Caco-2 (cell line): ENCODE results near the gene SLMAP. TPM values are rescaled to one million over a fixed set of nuclear protein-coding genes. Genes with fewer than 3 reads are reported as not detected.
A peak's percentile ranks its signal among the peaks of the same experiment; 100 is the strongest.

Source experiments
- BruUV-seq: library from RNA; stranded (reverse); fragments of 400-500 nt; replicated peaks from 2 replicates; lab custom pipeline; 2021; lab: Mats Ljungman, UMichigan
- CTCF ChIA-PET: fragments of 300-600 bp; sonication (Branson Sonifier 250); formaldehyde crosslinking; loops from one replicate; lab custom pipeline; 2022; ENCODE audit warnings: antibody characterized with exemption; lab: Charles Lee
- POLR2A ChIA-PET: fragments of 300-600 bp; sonication (Branson Sonifier 250); formaldehyde crosslinking; loops from one replicate; lab custom pipeline; 2022; ENCODE audit warnings: antibody characterized with exemption; lab: Charles Lee
- DNase-seq, 2 experiments: peaks; one replicate each; pipeline versions ENCODE4 v3.0.0 to v3.0.0-alpha.2; 2020 to 2022
- H3K27me3 ChIP-seq: replicated peaks from 2 replicates; pipeline ENCODE4 v1.6.0; 2011; ENCODE audit warnings: low read length; ENCODE audit not compliant: control insufficient read depth, insufficient read depth
- H3K36me3 ChIP-seq: 2 replicates; pipeline ENCODE4 v1.5.1; 2011; ENCODE audit warnings: low read length; ENCODE audit not compliant: control insufficient read depth, insufficient read depth
- H3K4me1 ChIP-seq: fragments of 250-450 bp; sonication (Bioruptor Pico); 2 replicates; pipeline ENCODE4 v1.5.1; 2020; ENCODE audit warnings: mild to moderate bottlenecking
- H3K4me3 ChIP-seq: 2 replicates; pipeline ENCODE4 v1.5.1; 2011; ENCODE audit warnings: low read depth, mild to moderate bottlenecking, control low read depth, low read length
- H3K9me3 ChIP-seq: fragments of 250-450 bp; sonication (Bioruptor Pico); 2 replicates; pipeline ENCODE4 v1.5.1; 2020; ENCODE audit warnings: mild to moderate bottlenecking, moderate library complexity
- H3K27ac Mint-ChIP-seq: one replicate; pipeline ENCODE4 v1.8.0; 2022; ENCODE audit warnings: mixed read lengths; ENCODE audit not compliant: unreplicated experiment
- H3K27me3 Mint-ChIP-seq: one replicate; pipeline ENCODE4 v1.8.0; 2022; ENCODE audit warnings: mixed read lengths; ENCODE audit not compliant: insufficient read depth, unreplicated experiment
- H3K36me3 Mint-ChIP-seq: one replicate; pipeline ENCODE4 v1.8.0; 2022; ENCODE audit warnings: mild to moderate bottlenecking, mixed read lengths; ENCODE audit not compliant: insufficient read depth, unreplicated experiment
- H3K4me1 Mint-ChIP-seq: one replicate; pipeline ENCODE4 v1.8.0; 2022; ENCODE audit warnings: low read depth, mixed read lengths; ENCODE audit not compliant: unreplicated experiment
- H3K4me3 Mint-ChIP-seq: one replicate; pipeline ENCODE4 v1.8.0; 2022; ENCODE audit warnings: mild to moderate bottlenecking, moderate library complexity, mixed read lengths; ENCODE audit not compliant: unreplicated experiment
- H3K9me3 Mint-ChIP-seq: one replicate; pipeline ENCODE4 v1.8.0; 2022; ENCODE audit warnings: mixed read lengths; ENCODE audit not compliant: unreplicated experiment
- intact Hi-C: fragments of 100-400 bp; cut with micrococcal nuclease; formaldehyde crosslinking; loops from one replicate; pipeline ENCODE4 v1.10.0; 2022; ENCODE audit not compliant: unreplicated experiment
- total RNA-seq: library from RNA; stranded (reverse); gene quantifications from 2 replicates; pipeline ENCODE4 v1.2.3, GENCODE V29; 2022
- TF ChIP-seq, protein P1 (sequence below), 2 experiments: fragments of 200-600 bp in 1 of 2; IDR thresholded peaks; 1 replicate in 1 of 2; 2 replicates in 1 of 2; pipeline versions ENCODE4 v1.5.1 to v1.8.0; 2011 to 2022; ENCODE audit warnings: antibody characterized with exemption in 1 of 2, control low read depth in 1 of 2, inconsistent platforms in 1 of 2, low read depth in 1 of 2, low read length in 1 of 2, mild to moderate bottlenecking in 1 of 2, moderate library complexity in 1 of 2; ENCODE audit not compliant: insufficient read depth in 1 of 2, severe bottlenecking in 1 of 2, unreplicated experiment in 1 of 2

The SLMAP gene
- total RNA-seq, 1 experiment from 2014 or later, result 136 TPM

DNA sequence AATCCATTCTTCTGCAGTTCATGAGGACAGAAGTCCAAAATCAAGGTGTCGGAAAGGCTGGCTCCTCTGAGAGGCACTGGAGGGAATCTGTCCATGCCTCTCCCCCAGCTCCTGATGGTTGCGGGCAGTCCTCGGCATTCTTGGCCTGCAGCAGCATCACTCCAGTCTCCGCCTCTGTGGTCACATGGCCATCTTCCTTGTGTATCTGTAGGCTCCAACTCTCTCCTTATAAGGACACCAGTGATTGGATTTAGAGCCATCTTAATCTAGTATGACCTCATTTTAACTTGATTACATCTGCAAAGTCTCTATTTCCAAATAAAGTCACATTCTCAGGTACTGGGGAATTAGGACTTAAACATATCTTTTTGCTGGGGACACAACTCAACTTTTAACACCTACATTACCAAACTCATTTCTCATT is 196.1 kb downstream of the SLMAP start:
- Histone ChIP-seq H3K36me3 (no peaks in the 10 kb centered on the region), H3K4me3 (no peak overlapping the region), H3K27me3 (no peaks in the 10 kb centered on the region), H3K4me1 (peaks cover 27% of the 10 kb centered on the region), H3K9me3 (no peaks in the 10 kb centered on the region)
- Mint-ChIP-seq H3K4me1 (peaks cover 29% of the 10 kb centered on the region), H3K36me3 (peaks cover 24% of the 10 kb centered on the region), H3K9me3 (no peaks in the 10 kb centered on the region), H3K27me3 (no peaks in the 10 kb centered on the region), H3K4me3 (no peak overlapping the region), H3K27ac (peak overlapping the region; percentile 61)
- BruUV-seq, result no TSS peak
- POLR2A ChIA-PET, result interaction anchor here (0.8 kb wide), 1 partner anchor 40 kb away, joined by 3 read pairs; no protein-coding TSS in a partner anchor
- TF ChIP-seq, protein P1, sequence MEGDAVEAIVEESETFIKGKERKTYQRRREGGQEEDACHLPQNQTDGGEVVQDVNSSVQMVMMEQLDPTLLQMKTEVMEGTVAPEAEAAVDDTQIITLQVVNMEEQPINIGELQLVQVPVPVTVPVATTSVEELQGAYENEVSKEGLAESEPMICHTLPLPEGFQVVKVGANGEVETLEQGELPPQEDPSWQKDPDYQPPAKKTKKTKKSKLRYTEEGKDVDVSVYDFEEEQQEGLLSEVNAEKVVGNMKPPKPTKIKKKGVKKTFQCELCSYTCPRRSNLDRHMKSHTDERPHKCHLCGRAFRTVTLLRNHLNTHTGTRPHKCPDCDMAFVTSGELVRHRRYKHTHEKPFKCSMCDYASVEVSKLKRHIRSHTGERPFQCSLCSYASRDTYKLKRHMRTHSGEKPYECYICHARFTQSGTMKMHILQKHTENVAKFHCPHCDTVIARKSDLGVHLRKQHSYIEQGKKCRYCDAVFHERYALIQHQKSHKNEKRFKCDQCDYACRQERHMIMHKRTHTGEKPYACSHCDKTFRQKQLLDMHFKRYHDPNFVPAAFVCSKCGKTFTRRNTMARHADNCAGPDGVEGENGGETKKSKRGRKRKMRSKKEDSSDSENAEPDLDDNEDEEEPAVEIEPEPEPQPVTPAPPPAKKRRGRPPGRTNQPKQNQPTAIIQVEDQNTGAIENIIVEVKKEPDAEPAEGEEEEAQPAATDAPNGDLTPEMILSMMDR (IDR thresholded peaks at IDR 0.05; ENCODE audit: insufficient read depth in 1 of 2, low read depth in 1 of 2, low read length in 1 of 2, severe bottlenecking in 1 of 2, unreplicated experiment in 1 of 2), result no peak
- CTCF ChIA-PET, result interaction anchor here (1.4 kb wide), 1 partner anchor 10 kb away, joined by 4 read pairs; no protein-coding TSS in a partner anchor
- intact Hi-C loops, result no loop called here
- peak; percentile 60 to 86 for DNase-seq

DNA sequence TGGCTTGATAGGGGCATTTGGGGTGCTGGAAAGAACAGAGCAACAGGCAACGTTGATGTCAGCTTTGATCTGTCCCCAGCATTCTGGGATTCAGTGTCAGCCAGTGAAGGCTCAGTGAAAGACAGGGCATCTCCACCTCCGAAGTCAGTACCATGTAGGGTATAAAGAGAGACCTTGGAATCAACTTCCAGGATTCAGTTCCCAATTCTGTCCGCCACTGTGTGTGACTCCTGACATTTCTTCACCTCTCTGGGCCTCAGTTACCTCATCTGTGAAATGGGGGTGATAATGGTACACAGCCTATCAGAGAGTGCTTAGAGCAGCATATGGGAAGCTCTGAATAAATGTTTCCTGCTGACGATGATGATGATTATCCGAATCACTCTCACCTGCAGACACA is 196.5 kb downstream of the SLMAP start:
- no peak overlapping the region for H3K4me3 ChIP-seq
- no peak overlapping the region for H3K4me3 Mint-ChIP-seq
- H3K4me1 ChIP-seq, result peaks cover 23% of the 10 kb centered on the region
- H3K27me3 ChIP-seq, result no peaks in the 10 kb centered on the region
- TF ChIP-seq, protein P1 (IDR thresholded peaks at IDR 0.05; ENCODE audit: insufficient read depth in 1 of 2, low read depth in 1 of 2, low read length in 1 of 2, severe bottlenecking in 1 of 2, unreplicated experiment in 1 of 2), result no peak
- ChIA-PET CTCF (interaction anchor here (1.4 kb wide), 1 partner anchor 10 kb away, joined by 4 read pairs; no protein-coding TSS in a partner anchor), POLR2A (interaction anchor here (0.6 kb wide), 1 partner anchor 10 kb away, joined by 3 read pairs; no protein-coding TSS in a partner anchor)
- H3K36me3 ChIP-seq, result no peaks in the 10 kb centered on the region
- no TSS peak for BruUV-seq
- H3K27me3 Mint-ChIP-seq, result no peaks in the 10 kb centered on the region
- H3K9me3 Mint-ChIP-seq, result no peaks in the 10 kb centered on the region
- H3K27ac Mint-ChIP-seq, result peak overlapping the region; percentile 61
- H3K4me1 Mint-ChIP-seq, result peaks cover 25% of the 10 kb centered on the region
- intact Hi-C loops, result no loop called here
- no peak for DNase-seq
- no peaks in the 10 kb centered on the region for H3K9me3 ChIP-seq
- peaks cover 23% of the 10 kb centered on the region for H3K36me3 Mint-ChIP-seq

DNA sequence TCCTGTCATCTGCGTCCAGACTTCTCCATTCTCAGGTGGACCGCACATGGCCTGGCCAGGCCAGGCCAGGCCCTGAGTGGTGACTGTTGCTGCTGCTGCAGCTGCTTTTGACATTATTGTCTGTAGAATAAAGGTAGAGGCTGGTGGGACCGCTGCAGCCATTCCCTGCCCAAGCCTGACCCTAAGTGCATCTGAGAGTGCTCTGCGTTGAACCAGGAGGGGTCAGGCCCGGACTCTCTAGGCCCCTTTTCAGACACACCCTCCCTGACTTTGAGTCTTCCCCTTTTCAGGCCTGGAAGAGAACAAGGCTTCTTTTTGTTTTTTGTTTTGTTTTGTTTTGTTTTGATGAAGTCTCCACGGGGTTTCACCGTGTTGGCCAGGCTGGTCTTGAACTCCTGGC is 197.5 kb downstream of the SLMAP start:
- Histone ChIP-seq H3K4me3 (no peak overlapping the region), H3K9me3 (peaks cover 5% of the 10 kb centered on the region; the same call in 1 of the 2 replicates), H3K4me1 (peaks cover 26% of the 10 kb centered on the region), H3K27me3 (no peaks in the 10 kb centered on the region), H3K36me3 (no peaks in the 10 kb centered on the region)
- Mint-ChIP-seq H3K27ac (no peak overlapping the region), H3K9me3 (no peaks in the 10 kb centered on the region), H3K27me3 (no peaks in the 10 kb centered on the region), H3K36me3 (peaks cover 14% of the 10 kb centered on the region), H3K4me3 (no peak overlapping the region), H3K4me1 (peaks cover 25% of the 10 kb centered on the region)
- no TSS peak for BruUV-seq
- ChIA-PET CTCF (no interaction called here), POLR2A (interaction anchor here (0.5 kb wide), 1 partner anchor 45 kb away, joined by 3 read pairs; no protein-coding TSS in a partner anchor)
- no peak for DNase-seq
- TF ChIP-seq, protein P1 (IDR thresholded peaks at IDR 0.05; ENCODE audit: insufficient read depth in 1 of 2, low read depth in 1 of 2, low read length in 1 of 2, severe bottlenecking in 1 of 2, unreplicated experiment in 1 of 2), result no peak
- intact Hi-C loops, result no loop called here
